ENCODE measurements around the gene DHRS4L2.
"Not testable (repeated sequence)": the region's sequence is repeated elsewhere in the genome, so short reads cannot be mapped to it uniquely, and the experiment has no call there.

DHRS4L2 gene

DNA sequence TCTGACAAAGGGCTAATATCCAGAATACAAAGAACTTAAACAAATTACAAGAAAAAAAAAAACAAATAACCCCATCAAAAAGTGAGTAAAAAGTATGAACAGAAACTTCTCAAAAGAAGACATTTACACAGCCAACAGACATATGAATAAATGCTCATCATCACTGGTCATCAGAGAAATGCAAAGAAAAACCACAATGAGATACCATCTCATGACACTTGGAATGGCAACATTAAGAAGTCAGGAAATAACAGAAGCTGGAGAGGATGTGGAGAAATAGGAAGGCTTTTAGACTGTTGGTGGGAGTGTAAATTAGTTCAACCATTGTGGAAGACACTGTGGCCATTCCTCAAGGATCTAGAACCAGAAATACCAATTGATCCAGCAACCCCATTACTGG lies 30.2 kb downstream of the DHRS4L2 start:
- peak; percentile 16 for DNase-seq (ENCODE audit: low read depth)

GRCh38 chr14:24019944-24020343 lies 31.2 kb downstream of the DHRS4L2 start:
- not testable (repeated sequence) for DNase-seq (ENCODE audit: low read depth)

DNA sequence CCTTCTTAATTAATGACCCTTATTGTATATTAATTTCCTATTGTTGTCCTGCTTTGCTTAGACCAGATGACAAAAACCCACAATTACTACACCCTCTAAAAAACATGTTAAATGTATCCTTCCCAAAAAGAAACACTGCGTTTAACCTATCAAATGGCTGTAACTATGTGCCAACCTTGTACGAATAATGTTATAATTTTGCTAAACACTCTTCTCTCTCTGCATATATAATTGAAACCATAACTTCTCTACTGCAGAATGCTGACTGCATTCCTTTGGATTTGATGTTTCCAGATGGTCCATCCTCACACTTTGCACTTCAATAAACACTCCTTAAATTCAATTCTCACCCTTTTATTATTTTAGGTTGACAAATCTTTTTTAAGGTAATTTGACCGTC lies 31.8 kb downstream of the DHRS4L2 start:
- DNase-seq (ENCODE audit: low read depth) = not testable (repeated sequence)

DNA sequence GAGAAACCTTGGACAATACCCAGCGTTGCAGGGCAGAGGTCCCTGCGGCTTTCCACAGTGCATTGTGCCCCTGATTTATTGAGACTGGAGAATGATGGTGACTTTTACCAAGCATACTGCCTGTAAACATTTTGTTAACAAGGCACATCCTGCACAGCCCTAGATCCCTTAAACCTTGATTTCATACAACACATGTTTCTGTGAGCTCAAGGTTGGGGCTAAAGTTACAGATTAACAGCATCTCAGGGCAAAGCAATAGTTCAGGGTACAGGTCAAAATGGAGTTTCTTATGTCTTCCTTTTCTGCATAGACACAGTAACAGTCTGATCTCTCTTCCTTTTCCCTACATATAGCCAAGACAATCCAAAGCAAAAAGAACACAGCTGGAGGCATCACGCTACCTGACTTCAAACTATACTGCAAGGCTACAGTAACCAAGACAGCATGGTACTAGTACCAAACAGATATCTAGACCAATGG lies 36.2 kb downstream of the DHRS4L2 start:
- not testable (repeated sequence) for DNase-seq (ENCODE audit: low read depth)

- DNase-seq (ENCODE audit: low read depth) = not testable (repeated sequence)
These were observed 41.0 kb downstream of the DHRS4L2 start for GRCh38 chr14:24029687-24030086.

- DNase-seq (ENCODE audit: low read depth) = not testable (repeated sequence)
These were observed 42.6 kb downstream of the DHRS4L2 start for GRCh38 chr14:24031331-24031730.

- peak; percentile 77 for DNase-seq (ENCODE audit: low read depth)
These were observed 44.1 kb downstream of the DHRS4L2 start for GRCh38 chr14:24032727-24033418.

DNA sequence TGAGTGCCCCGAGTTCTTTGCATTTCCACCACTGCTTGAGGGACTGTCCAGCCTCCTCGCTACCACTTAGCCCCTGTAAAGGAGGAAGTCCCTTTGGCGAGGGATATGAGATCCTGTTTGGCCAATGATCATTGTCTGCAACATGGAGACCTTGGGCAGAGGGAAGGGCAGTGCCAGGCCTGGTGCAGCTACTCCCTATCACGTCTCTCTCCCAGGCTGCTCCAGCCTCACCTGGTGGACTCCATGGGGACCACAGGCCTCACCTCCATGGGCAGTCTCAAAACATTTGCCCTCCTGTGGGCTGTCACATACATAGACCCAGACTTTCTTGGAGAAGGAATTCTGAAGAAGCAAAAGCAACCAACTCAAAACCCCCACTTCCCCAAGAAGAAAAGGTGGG lies 47.0 kb downstream of the DHRS4L2 start:
- not testable (repeated sequence) for DNase-seq (ENCODE audit: low read depth)

DNA sequence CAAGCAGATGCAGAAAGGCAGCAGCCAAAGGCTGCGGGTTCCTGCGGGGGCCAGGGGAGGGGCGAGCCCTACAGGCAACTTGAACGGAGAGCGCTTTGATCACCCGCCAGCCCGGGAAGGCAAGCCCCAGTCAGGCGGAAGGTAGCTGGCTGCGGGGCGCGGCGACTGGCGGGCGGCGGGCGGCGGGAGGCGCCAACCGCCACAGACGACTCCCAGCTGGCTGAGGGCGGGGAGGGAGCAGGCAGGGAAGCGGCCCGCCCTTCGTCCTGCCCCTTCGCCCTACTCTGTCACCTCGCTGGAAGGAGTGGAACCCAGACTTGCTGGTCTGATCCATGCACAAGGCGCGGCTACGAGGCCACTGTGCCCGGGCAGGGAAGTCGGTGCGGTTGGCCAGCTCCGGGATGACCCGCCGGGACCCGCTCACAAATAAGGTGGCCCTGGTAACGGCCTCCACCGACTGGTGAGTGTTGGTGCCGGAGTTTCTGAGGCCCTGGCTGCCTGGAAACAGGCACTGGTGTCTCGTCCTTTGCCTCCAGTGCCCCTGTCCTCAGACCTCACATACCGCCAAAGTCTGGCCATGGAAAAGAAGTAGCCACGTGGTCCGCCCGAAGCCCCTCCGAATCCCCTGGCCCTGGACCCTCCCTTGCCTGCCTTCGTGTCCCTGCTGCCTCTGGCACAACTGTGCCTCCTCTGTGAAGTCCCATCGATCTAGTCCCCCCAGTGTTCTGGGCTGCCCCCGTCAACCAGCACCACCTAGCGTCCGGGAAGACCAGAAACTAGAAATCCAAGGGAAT lies 47.6 kb downstream of the DHRS4L2 start:
- DNase-seq (ENCODE audit: low read depth) = peak; percentile 71

DNA sequence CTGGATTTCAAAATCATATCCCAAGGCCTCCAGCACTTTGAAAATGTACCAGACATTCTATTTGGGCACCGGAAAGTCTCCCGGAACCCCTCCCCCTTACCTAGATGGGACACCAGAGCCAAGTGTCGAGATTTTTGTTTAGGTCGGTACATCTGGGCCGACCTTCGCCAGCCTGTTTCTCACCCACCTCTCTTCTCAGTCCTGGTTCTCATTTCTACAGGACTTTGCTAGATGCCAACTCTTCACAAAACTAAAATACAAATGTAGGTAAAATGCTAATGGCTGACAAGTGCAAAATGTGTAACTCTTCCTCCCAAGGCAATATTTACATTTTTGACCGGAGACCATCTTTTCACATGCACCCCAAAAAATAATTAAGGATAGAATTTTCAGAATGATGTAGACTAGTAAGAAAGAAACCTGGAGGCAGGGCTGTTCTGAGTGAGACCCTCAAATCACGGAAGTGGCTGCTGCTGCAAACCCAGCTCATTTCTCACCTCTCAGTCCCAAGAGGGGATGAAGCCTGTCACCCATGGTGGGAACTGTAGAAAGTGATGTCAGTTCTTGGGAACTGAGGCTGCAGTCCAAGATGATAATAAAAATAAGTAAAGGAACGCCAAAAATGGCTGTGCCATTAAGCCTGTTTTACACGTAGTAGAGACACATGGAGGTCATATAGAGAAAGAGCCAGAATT lies 48.4 kb downstream of the DHRS4L2 start:
- DNase-seq (ENCODE audit: low read depth) = not testable (repeated sequence)

GRCh38 chr14:24037658-24038037 lies 48.9 kb downstream of the DHRS4L2 start:
- no peak for DNase-seq (ENCODE audit: low read depth)

DNA sequence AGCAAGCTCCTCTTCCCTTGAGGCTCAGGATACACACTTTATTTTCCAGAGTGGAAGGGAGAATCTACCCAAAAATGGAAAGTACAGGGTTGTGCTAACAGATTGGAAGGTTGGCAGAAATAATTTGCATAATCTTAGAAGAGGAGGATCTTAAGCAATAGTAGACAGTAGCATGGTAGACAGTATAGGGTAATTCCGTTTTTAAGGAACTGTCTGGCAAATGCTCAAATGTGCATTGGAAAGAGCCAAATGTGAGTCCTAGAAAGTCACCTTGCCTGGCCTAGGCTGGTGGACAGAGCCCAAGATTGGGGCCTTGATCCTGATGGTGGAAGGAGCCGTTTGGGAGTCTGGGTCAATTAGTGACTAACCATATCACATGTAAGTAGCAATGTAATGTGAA lies 50.0 kb downstream of the DHRS4L2 start:
- DNase-seq (ENCODE audit: low read depth) = no peak

DNA sequence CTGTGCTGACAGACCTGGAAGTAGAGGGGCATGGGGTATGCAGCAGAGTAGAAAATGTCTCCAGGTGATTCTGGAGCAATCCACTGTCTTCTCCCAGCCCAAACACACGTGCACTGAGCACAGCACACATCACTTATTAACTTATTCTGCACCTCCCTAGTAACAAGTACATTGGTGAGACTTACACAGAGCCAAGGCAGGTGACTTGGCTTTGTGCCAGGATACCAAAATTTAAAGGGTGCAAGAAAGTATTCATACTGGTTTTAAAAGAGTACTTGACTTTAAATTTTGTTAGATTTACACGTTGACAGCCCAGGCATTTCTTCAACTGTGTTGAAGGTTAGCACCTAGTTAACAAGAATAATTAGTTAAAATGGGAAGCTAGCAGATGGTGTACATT lies 52.0 kb downstream of the DHRS4L2 start:
- no peak for DNase-seq (ENCODE audit: low read depth)

DNA sequence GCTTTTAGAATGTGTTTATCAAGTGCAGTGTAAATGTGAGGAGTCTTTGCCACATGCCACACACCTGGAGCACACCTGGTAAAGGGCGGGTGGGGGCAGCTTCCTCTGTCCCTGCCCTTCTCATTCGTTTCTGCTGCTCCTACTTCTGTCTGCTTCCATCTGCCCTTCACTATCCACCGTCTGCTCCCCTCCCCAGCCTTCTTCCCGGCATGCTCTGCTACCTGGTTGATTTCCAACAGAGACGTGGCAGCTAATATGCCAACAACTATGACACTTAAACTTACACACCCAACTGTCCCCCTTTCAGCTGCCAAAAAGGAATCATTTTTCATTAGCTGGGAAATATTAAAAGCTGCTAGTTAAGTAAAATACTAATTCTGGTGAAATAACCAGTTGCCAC lies 54.0 kb downstream of the DHRS4L2 start:
- no peak for DNase-seq (ENCODE audit: low read depth)

DNA sequence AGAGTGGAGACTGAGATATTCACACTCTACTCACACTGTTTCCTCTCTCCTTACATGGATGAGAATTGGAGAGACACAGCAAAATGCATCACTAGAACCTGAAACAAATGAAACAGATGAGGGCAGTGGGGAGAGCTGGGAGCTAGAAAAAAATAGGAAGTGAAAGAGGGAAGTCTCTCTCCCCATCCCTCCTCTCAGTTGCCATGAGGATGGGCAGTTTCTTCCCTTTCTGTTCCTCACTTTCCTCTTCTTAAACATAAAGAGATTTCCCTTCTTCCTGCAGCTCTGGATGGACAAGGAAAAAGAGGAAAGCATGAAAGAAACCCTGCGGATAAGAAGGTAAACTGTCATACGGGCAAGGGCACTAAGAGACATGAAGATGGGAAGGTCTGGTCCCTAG lies 60.3 kb downstream of the DHRS4L2 start:
- DNase-seq (ENCODE audit: low read depth) = not testable (repeated sequence)

DNA sequence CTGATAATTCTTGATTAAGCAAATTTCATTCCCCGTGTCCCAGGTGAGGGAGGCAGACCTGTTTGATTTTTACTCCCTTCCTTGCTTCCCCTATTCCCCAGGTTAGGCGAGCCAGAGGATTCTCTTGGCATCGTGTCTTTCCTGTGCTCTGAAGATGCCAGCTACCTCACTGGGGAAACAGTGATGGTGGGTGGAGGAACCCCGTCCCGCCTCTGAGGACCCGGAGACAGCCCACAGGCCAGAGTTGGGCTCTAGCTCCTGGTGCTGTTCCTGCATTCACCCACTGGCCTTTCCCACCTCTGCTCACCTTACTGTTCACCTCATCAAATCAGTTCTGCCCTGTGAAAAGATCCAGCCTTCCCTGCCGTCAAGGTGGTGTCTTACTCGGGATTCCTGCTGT lies 62.0 kb downstream of the DHRS4L2 start:
- DNase-seq (ENCODE audit: low read depth) = not testable (repeated sequence)

DNA sequence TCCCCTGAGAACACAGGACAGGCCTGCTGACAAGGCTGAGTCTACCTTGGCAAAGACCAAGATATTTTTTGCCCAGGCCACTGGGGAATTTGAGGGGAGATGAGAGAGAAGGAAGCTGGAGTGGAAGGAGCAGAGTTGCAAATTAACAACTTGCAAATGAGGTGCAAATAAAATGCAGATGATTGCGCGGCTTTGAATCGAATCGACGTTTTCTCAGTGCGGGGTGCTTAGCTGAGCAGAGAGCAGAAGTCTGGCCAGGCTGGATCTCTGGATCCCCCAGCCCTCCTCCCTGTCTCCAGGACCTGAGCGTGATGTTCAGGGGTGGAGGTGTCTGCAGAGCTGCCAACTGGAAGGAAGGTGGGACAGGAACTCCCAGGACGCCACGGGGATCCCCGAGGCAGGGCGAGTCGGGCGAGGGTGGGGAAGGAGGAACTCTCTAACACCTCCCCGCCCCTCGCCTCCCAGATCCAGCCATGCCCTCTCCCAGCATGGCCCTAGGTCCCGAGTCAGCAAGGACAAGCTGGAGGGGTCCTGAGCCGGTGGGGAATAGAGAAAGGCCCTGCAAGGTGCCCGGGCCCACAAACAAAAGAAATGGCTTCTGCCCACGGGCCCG lies 62.6 kb downstream of the DHRS4L2 start:
- no peak for DNase-seq (ENCODE audit: low read depth)

DNA sequence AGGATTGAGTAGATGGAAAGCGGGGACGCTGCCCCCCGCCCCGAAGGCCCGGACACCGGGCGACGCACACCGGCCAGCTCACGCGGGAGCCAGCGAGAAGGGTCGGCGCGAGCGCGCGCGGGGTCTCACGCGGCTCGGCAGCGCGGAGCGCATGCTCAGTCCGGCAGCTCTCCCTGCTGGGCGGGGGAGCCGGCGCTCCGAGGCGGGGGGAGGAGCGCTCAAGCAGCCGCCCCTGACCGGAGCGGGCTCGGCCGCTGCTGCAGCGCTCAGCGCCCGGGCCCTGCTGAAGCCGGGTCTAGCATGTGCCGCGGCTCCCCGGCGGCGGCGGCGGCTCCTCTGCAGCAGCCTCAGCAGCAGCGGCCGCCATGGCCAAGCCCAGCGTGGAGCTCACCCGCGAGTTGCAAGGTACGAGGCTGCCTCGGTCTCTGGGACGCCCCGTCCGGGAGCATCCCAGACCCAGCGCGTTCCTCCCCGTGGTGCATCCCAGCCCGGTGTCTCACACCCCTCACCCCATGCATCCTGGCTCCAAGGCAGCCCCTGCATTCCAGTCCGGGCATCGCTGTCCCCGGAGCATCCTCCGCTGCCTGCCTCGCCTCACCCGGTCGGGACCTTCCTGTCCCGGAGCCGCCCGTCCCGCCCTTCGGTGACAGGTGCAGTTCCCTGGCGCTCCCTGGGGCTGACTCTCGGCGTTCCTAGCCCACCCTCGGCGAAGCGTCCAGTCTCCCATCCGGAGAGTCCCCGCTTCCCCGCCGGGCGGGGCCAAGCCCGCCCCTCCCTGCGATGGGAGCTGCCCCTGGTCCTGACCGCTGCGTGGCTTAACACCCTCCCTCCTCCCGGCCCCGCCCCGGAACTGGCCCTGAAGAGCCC lies 63.3 kb downstream of the DHRS4L2 start, which contains the start of gene CARMIL3:
TSS of gene CARMIL3 (plus strand) at position 221 of the 867 bp plus-strand sequence. CDS start at position 366, 145 bp downstream.
- peak; percentile 57 for DNase-seq (ENCODE audit: low read depth)

- no peak for DNase-seq (ENCODE audit: low read depth)
These were observed 64.2 kb downstream of the DHRS4L2 start for GRCh38 chr14:24052656-24053547.
